Parathyroid adenoma (tissue), 2 donors: ENCODE data around the gene TMOD1.

Experiments
- H2AFZ ChIP-seq: fragments of 300-600 bp; sonication (generic); one replicate; pipeline ENCODE4 v1.7.0; 2017; ENCODE audit warnings: antibody characterized with exemption, mild to moderate bottlenecking
- H3K27ac ChIP-seq: fragments of 300-600 bp; sonication (generic); one replicate; pipeline ENCODE4 v1.7.0; 2017
- H3K27me3 ChIP-seq: fragments of 300-600 bp; sonication (generic); one replicate; pipeline ENCODE4 v1.7.0; 2017; ENCODE audit warnings: low read length; ENCODE audit not compliant: control insufficient read depth, insufficient read depth
- H3K36me3 ChIP-seq: fragments of 300-600 bp; sonication (generic); one replicate; pipeline ENCODE4 v1.7.0; 2017; ENCODE audit warnings: low read length; ENCODE audit not compliant: control insufficient read depth, insufficient read depth
- H3K4me1 ChIP-seq: fragments of 300-600 bp; sonication (generic); one replicate; pipeline ENCODE4 v1.7.0; 2017; ENCODE audit warnings: control low read depth
- H3K4me2 ChIP-seq: fragments of 300-600 bp; sonication (generic); one replicate; pipeline ENCODE4 v1.7.0; 2017; ENCODE audit warnings: low read length
- H3K4me3 ChIP-seq: fragments of 300-600 bp; sonication (generic); one replicate; pipeline ENCODE4 v1.7.0; 2017; ENCODE audit warnings: low read depth, low read length
- H3K79me2 ChIP-seq: fragments of 300-600 bp; sonication (generic); one replicate; pipeline ENCODE4 v1.7.0; 2017; ENCODE audit warnings: control low read depth
- H3K9ac ChIP-seq: fragments of 300-600 bp; sonication (generic); one replicate; pipeline ENCODE4 v1.7.0; 2017; ENCODE audit warnings: mild to moderate bottlenecking
- H3K9me3 ChIP-seq: fragments of 300-600 bp; sonication (generic); one replicate; pipeline ENCODE4 v1.7.0; 2017; ENCODE audit warnings: low read length; ENCODE audit not compliant: control insufficient read depth
- CTCF ChIP-seq: fragments of 300-600 bp; sonication (generic); IDR thresholded peaks from one replicate; pipeline ENCODE4 v1.7.0; 2017; ENCODE audit warnings: antibody characterized with exemption, mild to moderate bottlenecking
- donor health status: primary hyperparathyroidism.

The TMOD1 gene

GRCh38 chr9:97478301-97478981 is 23.0 kb upstream of the TMOD1 start:
- Histone ChIP-seq H3K9me3 (no peaks in the 10 kb centered on the region), H3K27ac (peak overlapping the region; percentile 11), H3K4me1 (peaks cover 6% of the 10 kb centered on the region), H3K9ac (no peak overlapping the region), H3K27me3 (no peaks in the 10 kb centered on the region), H2AFZ (no peak overlapping the region), H3K4me2 (no peak overlapping the region), H3K79me2 (no peaks in the 10 kb centered on the region), H3K36me3 (no peaks in the 10 kb centered on the region), H3K4me3 (no peak overlapping the region)
- TF ChIP-seq CTCF, result no peak

GRCh38 chr9:97479496-97480159 is 21.8 kb upstream of the TMOD1 start:
- no peak overlapping the region for H3K9ac ChIP-seq
- no peaks in the 10 kb centered on the region for H3K27me3 ChIP-seq
- no peak overlapping the region for H3K4me3 ChIP-seq
- no peak overlapping the region for H2AFZ ChIP-seq
- H3K4me1 ChIP-seq, result peaks cover 2% of the 10 kb centered on the region
- no peaks in the 10 kb centered on the region for H3K36me3 ChIP-seq
- no peaks in the 10 kb centered on the region for H3K79me2 ChIP-seq
- no peak overlapping the region for H3K4me2 ChIP-seq
- H3K9me3 ChIP-seq, result no peaks in the 10 kb centered on the region
- H3K27ac ChIP-seq, result no peak overlapping the region
- TF ChIP-seq CTCF, result no peak

- Histone ChIP-seq H3K4me3 (no peak overlapping the region), H2AFZ (no peak overlapping the region), H3K27ac (no peak overlapping the region), H3K4me2 (no peak overlapping the region), H3K79me2 (no peaks in the 10 kb centered on the region), H3K4me1 (peaks cover 2% of the 10 kb centered on the region), H3K36me3 (no peaks in the 10 kb centered on the region), H3K9me3 (no peaks in the 10 kb centered on the region), H3K27me3 (no peaks in the 10 kb centered on the region), H3K9ac (no peak overlapping the region)
- TF ChIP-seq CTCF, result no peak
Observed at GRCh38 chr9:97480174-97480573, 21.3 kb upstream of the TMOD1 start.

- Histone ChIP-seq H3K27ac (no peak overlapping the region), H3K4me2 (no peak overlapping the region), H3K4me3 (no peak overlapping the region), H3K9ac (no peak overlapping the region), H3K79me2 (no peaks in the 10 kb centered on the region), H2AFZ (no peak overlapping the region), H3K36me3 (no peaks in the 10 kb centered on the region), H3K27me3 (no peaks in the 10 kb centered on the region), H3K9me3 (no peaks in the 10 kb centered on the region), H3K4me1 (peaks cover 2% of the 10 kb centered on the region)
- no peak for TF ChIP-seq CTCF
Observed at GRCh38 chr9:97480749-97481148, 20.7 kb upstream of the TMOD1 start.

GRCh38 chr9:97484134-97484533 is 17.3 kb upstream of the TMOD1 start:
- no peak overlapping the region for H3K4me2 ChIP-seq
- H3K27me3 ChIP-seq, result no peaks in the 10 kb centered on the region
- H3K9ac ChIP-seq, result no peak overlapping the region
- no peak overlapping the region for H3K4me3 ChIP-seq
- H3K27ac ChIP-seq, result no peak overlapping the region
- no peak overlapping the region for H2AFZ ChIP-seq
- no peaks in the 10 kb centered on the region for H3K4me1 ChIP-seq
- no peak for TF ChIP-seq CTCF
- no peaks in the 10 kb centered on the region for H3K9me3 ChIP-seq
- H3K36me3 ChIP-seq, result no peaks in the 10 kb centered on the region
- H3K79me2 ChIP-seq, result no peaks in the 10 kb centered on the region
